ENCODE data around the gene MARCHF9.

- TF ChIP-seq CTCF (IDR thresholded peaks at IDR 0.05), result no peak
- no peak for TF ChIP-seq POLR2A (IDR thresholded peaks at IDR 0.05)
These were observed 23.4 kb upstream of the MARCHF9 start for GRCh38 chr12:57731411-57732080.

All from prostate gland (tissue), 2 donors.